GM19099 (cell line): ENCODE data around the gene BSPH1.

Experiments
- POLR2A ChIP-seq: IDR thresholded peaks from 3 replicates; pipeline ENCODE4 v1.6.1; 2011; ENCODE audit warnings: low read depth; ENCODE audit not compliant: insufficient read length; ENCODE audit errors: extremely low read depth

The BSPH1 gene

GRCh38 chr19:47991191-47991808 is 670 bp downstream of the BSPH1 start:
- TF ChIP-seq POLR2A = no peak

DNA sequence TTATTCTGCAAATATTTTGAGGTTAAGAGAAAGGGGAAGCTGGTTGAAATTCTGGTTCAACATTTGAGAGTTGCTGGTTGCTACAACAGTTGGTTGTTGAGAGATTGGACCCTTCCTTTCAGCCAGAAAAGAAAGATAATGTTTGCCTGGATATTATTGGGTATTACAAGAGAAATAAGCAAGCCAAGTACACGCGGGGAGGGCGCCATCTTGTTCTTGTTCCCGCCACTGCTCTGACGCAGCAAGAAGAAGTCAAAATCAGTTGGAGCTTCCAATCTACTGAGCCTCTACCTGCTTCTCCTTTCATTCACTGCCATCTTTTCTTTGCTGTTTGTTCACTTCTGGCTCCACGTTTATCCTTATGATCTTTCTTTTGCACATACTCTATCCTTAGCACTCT is 18.4 kb downstream of the BSPH1 start:
- no peak for TF ChIP-seq POLR2A
